ENCODE results near the gene SYMPK.

SYMPK gene

DNA sequence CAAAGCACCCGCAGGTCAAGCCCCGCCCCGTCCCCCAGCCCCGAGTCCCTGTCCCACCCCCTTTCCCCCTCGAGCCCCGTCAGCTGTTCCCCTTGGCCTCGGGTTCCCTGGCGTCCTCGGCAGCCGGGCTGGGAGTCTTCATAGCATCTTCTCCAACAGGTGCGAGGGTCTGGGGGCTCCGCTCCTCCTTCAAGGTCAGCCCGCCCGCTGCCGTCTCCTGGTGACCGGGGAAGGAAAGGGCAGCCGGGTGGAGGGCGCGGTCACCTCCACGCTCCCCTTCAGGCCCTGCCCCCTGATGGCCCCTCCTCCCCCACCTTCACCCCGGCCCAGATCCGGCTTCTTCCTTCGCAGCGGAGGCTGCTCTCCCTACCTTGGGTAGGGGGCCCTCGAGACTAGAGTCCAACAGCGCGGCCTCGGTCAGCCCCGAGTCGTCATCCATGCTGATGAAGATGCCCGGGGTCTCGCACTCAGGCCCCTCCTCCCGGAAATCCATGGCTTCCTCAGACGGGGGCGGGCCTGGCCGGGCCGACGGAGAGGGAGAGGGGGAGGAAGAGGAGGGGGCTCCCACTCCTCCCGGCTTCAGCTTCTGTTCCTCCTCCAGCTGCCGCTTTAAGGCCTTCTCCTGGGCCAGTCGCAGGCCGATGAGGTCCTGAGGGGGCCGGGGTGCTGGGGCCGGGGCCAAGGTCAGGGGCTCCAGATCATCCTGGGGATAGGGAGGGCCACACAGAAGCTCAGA, 47.3 kb downstream of the SYMPK start:
- Histone ChIP-seq H3K4me1 (ENCODE audit: control insufficient read depth, insufficient read depth, low read length) (peaks cover 4% of the 10 kb centered on the region; the same call in 1 of the 2 replicates), H3K27ac (ENCODE audit: extremely low read depth, low read depth, low read length) (no peak overlapping the region), H3K9me3 (ENCODE audit: control insufficient read depth, insufficient read depth, low read depth, low read length) (no peaks in the 10 kb centered on the region), H3K36me3 (ENCODE audit: control insufficient read depth in 2 of 2, insufficient read depth in 1 of 2, low read length in 2 of 2) (peaks cover 0 to 24% of the 10 kb centered on the region in 2 experiments; a peak in 2 of 3 replicates), H3K4me3 (ENCODE audit: low read depth, low read length) (no peak overlapping the region)
- TF ChIP-seq ZNF585B (tag by site-specific recombination; IDR thresholded peaks at IDR 0.05) = no peak
- no peak for TF ChIP-seq ZBTB26 (tag by site-specific recombination; optimal IDR thresholded peaks at IDR 0.05)
- no peak for TF ChIP-seq ZBTB44 (tag by site-specific recombination; IDR thresholded peaks at IDR 0.05)
- no peak for TF ChIP-seq IKZF3 (tag by site-specific recombination; IDR thresholded peaks at IDR 0.05)
- TF ChIP-seq, protein P1, sequence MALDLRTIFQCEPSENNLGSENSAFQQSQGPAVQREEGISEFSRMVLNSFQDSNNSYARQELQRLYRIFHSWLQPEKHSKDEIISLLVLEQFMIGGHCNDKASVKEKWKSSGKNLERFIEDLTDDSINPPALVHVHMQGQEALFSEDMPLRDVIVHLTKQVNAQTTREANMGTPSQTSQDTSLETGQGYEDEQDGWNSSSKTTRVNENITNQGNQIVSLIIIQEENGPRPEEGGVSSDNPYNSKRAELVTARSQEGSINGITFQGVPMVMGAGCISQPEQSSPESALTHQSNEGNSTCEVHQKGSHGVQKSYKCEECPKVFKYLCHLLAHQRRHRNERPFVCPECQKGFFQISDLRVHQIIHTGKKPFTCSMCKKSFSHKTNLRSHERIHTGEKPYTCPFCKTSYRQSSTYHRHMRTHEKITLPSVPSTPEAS (tag by site-specific recombination; IDR thresholded peaks at IDR 0.05) = no peak
- TF ChIP-seq KLF8 (tag by site-specific recombination; IDR thresholded peaks at IDR 0.05) = no peak
- TF ChIP-seq, protein P2, sequence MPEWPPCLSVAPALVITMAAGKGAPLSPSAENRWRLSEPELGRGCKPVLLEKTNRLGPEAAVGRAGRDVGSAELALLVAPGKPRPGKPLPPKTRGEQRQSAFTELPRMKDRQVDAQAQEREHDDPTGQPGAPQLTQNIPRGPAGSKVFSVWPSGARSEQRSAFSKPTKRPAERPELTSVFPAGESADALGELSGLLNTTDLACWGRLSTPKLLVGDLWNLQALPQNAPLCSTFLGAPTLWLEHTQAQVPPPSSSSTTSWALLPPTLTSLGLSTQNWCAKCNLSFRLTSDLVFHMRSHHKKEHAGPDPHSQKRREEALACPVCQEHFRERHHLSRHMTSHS (tag by site-specific recombination; IDR thresholded peaks at IDR 0.05) = no peak
- TF ChIP-seq, protein P3, sequence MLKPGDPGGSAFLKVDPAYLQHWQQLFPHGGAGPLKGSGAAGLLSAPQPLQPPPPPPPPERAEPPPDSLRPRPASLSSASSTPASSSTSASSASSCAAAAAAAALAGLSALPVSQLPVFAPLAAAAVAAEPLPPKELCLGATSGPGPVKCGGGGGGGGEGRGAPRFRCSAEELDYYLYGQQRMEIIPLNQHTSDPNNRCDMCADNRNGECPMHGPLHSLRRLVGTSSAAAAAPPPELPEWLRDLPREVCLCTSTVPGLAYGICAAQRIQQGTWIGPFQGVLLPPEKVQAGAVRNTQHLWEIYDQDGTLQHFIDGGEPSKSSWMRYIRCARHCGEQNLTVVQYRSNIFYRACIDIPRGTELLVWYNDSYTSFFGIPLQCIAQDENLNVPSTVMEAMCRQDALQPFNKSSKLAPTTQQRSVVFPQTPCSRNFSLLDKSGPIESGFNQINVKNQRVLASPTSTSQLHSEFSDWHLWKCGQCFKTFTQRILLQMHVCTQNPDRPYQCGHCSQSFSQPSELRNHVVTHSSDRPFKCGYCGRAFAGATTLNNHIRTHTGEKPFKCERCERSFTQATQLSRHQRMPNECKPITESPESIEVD (tag by site-specific recombination; IDR thresholded peaks at IDR 0.05) = no peak
- TF ChIP-seq ATF2 (tag by site-specific recombination; IDR thresholded peaks at IDR 0.05; ENCODE audit: low read depth) = no peak
- no peak for TF ChIP-seq ZNF777 (tag by site-specific recombination; IDR thresholded peaks at IDR 0.05; ENCODE audit: borderline replicate concordance)
- TF ChIP-seq ZFHX2 (tag by site-specific recombination; conservative IDR thresholded peaks at IDR 0.05) = no peak
- no peak for TF ChIP-seq WT1 (tag by site-specific recombination; IDR thresholded peaks at IDR 0.05)
- no peak for TF ChIP-seq ZNF621 (tag by site-specific recombination; IDR thresholded peaks at IDR 0.05)
- TF ChIP-seq, protein P4, sequence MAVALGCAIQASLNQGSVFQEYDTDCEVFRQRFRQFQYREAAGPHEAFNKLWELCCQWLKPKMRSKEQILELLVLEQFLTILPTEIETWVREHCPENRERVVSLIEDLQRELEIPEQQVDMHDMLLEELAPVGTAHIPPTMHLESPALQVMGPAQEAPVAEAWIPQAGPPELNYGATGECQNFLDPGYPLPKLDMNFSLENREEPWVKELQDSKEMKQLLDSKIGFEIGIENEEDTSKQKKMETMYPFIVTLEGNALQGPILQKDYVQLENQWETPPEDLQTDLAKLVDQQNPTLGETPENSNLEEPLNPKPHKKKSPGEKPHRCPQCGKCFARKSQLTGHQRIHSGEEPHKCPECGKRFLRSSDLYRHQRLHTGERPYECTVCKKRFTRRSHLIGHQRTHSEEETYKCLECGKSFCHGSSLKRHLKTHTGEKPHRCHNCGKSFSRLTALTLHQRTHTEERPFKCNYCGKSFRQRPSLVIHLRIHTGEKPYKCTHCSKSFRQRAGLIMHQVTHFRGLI (tag by site-specific recombination; IDR thresholded peaks at IDR 0.05) = no peak
- no peak for TF ChIP-seq ZNF146 (tag by site-specific recombination; IDR thresholded peaks at IDR 0.05)
- TF ChIP-seq FEZF1 (tag by site-specific recombination; IDR thresholded peaks at IDR 0.05) = no peak
- TF ChIP-seq YY2 (tag by site-specific recombination; IDR thresholded peaks at IDR 0.05) = no peak
- no peak for TF ChIP-seq ZNF791 (tag by site-specific recombination; IDR thresholded peaks at IDR 0.05)
- no peak for TF ChIP-seq ZNF202 (tag by site-specific recombination; IDR thresholded peaks at IDR 0.05; ENCODE audit: borderline replicate concordance)
- TF ChIP-seq, protein P5, sequence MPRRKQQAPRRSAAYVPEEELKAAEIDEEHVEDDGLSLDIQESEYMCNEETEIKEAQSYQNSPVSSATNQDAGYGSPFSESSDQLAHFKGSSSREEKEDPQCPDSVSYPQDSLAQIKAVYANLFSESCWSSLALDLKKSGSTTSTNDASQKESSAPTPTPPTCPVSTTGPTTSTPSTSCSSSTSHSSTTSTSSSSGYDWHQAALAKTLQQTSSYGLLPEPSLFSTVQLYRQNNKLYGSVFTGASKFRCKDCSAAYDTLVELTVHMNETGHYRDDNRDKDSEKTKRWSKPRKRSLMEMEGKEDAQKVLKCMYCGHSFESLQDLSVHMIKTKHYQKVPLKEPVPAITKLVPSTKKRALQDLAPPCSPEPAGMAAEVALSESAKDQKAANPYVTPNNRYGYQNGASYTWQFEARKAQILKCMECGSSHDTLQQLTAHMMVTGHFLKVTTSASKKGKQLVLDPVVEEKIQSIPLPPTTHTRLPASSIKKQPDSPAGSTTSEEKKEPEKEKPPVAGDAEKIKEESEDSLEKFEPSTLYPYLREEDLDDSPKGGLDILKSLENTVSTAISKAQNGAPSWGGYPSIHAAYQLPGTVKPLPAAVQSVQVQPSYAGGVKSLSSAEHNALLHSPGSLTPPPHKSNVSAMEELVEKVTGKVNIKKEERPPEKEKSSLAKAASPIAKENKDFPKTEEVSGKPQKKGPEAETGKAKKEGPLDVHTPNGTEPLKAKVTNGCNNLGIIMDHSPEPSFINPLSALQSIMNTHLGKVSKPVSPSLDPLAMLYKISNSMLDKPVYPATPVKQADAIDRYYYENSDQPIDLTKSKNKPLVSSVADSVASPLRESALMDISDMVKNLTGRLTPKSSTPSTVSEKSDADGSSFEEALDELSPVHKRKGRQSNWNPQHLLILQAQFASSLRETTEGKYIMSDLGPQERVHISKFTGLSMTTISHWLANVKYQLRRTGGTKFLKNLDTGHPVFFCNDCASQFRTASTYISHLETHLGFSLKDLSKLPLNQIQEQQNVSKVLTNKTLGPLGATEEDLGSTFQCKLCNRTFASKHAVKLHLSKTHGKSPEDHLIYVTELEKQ (tag by site-specific recombination; IDR thresholded peaks at IDR 0.05; ENCODE audit: borderline replicate concordance) = no peak
- ChIA-PET CTCF (interaction anchor here (0.6 to 3.4 kb wide), 11 partner anchors 11 to 442 kb away, joined by 3 to 80 read pairs (median 12); partner anchors contain the start of genes FOXA3, MYPOP and SYMPK), POLR2A (interaction anchor here (1.0 kb wide), 1 partner anchor 48 kb away, joined by 8 read pairs; no protein-coding TSS in a partner anchor)

All from HEK293 (cell line).